ENCODE results near the gene PRPF4.
A peak's percentile ranks its signal among the peaks of the same experiment; 100 is the strongest.
"Not testable (repeated sequence)": the region's sequence is repeated elsewhere in the genome, so short reads cannot be mapped to it uniquely, and the experiment has no call there.

PRPF4 gene

DNA sequence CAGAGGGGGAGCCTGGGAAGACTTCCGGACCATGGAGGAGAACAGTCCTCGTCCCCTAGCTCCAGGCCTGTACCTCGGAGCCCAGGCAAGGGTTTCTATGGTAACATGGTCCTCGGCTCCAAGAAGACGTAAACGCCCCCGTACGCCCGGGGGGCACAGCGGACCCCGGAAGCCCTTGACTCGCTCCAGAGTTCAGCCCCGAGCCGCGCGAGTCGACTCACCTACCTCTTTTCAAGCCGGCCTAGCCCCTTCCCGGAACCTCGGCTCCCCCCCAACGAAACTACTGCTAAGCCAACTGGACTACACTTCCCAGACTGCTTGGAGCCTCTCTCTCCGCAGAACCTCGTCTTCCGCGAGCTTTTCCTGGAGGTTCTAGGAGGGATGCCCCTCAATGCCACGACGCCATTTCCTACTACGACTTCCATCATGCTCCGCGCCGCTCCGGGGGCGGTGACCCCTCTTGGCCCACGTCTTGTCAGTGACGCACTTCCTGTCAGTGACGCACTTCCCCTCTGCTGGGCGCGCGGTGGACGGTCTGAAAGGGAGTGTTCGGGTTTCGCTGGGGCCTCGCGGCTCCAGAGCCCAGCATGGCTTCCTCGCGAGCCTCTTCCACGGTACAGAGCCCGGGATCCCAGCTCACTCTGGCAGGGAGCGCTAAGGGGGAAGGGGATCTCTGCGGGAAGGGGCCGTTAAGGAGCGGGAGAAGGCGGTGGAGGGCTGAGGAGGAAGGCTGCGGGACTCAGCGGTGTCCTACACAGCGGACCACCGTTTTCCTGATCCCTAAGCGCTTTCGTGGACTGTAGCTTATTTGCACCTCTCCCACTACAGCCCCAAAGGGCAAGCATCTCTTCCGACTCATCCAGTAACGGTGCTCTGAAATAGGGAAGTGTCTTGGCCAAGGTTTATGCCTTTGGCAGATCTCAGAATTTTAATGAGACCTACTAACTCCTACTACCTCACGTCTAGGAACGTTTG, at the start of gene PRPF4, which contains the start of gene CDC26:
PRPF4 (plus strand) TSS at position 502 of the 975 bp plus-strand sequence; CDS start at position 588, 86 bp downstream.
CDC26 (minus strand) TSS at position 416 of the 975 bp plus-strand sequence. CDS start 3,065 bp downstream, outside the sequence.
- peak; percentile 99 for DNase-seq

DNA sequence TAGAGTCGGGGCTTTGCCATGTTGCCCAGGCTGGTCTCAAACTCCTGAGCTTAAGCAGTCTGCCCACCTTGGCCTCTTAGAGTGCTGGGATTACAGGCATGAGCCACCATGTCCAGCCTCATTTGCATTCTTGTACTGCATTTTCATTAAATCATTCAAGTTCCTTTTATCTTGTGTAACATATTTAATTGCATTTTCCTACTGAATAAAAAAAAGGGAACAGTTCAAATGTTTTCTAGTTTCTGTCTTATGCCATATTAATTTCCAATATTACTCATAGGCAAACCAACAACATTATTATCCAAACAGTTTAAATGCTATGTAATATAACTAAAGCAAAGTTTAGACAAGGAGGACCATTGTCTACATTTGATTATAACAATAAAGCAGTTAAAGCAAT, 48.0 kb upstream of the PRPF4 start:
- no peak for DNase-seq

DNA sequence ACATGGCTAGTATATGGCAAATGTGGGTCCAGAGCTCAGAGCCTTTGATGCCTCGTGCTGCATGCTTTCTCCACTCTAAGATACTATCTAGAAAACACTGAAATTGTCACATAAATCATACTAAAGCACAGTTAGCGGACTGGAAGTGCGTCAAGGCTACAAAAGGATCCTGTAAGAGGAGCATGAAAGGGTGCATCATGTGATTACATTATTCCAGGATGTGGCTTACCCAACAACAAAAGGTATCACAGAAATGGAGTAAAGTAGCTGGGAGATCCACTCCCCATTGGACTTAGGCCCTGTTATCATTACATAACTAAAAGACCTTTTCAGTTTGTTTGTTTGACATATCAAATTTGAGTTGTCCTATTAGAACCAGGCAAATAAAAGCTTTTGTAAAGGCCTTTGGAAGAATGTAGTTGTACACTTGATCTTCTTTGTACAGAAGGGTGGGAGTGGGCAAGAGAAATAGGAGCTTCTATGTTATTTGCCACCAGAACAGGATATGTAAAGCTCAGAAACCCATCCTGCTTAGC, 47.3 kb upstream of the PRPF4 start:
- no peak for DNase-seq

DNA sequence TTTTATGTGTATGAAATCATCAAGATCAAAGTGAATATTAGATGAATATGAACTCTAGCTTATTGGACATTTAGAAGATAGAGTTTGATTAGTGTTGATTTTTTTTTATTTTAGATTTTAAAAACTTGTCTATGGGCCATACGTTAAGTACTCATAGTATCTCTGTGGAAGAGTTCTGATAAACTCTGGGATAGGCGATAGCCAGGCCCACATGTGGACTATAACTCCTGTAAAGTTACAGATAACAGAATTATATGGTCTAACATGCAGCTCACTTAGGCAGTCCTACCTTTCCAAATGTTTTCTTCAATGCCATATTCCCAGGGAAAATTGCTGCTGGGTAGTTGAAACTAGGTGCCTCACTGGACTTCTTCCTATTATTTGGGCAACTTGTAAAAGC, 43.8 kb upstream of the PRPF4 start:
- peak; percentile 64 for DNase-seq

DNA sequence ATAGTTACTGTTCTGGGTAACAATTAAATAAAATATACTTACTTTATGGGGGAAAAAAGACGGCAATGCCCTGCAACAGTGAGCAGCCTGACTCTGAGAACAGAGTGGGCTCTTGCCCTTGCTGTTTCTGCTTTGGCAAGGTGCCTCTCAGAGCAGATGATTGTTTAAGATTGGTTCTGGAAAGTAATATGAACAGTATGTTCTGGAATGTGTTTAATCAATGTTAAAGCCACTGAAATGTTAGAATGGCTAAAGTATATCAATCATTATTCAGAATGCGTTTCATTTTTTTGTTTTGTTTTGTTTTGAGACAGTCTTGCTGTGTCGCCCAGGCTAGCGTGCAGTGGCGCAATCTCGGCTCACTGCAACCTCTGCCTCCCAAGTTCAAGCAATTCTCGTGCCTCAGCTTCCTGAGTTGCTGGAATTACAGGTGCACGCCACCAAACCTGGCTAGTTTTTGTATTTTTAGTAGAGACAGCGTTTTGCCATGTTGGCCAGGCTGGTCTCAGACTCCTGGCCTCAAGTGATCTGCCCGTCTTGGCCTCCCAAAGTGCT, 39.7 kb upstream of the PRPF4 start:
- DNase-seq, result not testable (repeated sequence)

DNA sequence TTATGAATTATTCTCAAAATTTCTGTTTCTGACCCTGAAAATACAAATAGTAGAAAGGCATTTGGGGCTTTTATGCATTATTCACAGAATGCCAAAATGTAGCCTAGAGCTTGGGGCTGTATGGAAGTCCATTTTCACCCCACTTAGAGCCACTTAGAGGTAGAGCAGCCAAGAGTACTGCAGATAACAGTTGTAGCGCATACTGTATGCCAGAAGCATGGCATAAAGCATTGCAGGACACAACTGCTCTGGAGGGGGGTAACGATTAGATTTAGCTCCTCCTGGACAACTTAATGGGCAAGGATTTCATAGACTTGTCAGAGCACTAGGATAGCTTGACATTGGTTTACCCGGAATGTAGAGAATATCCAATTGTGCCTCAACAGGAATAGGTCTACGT, 38.4 kb upstream of the PRPF4 start:
- no peak for DNase-seq

DNA sequence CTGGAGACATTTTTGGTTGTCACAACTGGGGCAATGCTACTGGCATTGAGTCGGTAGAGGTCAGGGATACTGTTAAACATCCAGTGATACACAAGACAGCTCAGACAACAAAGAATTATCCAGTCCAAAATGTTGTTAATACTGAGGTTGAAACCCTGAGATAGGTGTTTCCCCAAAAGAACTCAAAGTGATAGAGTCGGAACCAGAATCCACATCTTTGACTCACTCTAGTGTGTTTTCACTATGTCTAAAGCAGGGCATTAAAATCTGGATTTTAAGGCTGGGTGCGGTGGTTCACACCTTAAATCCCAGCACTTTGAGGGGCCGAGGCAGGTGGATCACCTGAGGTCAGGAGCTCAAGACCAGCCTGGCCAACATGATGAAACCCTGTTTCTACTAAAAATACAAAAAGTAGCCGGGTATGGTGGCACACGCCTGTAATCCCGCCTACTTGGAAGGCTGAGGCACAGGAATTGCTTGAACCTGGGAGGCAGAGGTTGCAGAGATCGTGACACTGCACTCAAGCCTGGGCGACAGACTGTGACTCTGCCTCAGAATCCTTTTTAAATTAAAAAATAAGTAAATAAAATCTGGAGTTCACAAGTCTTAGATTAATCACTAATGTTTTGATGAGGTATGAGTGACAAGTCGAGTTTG, 37.1 kb upstream of the PRPF4 start:
- DNase-seq, result no peak

DNA sequence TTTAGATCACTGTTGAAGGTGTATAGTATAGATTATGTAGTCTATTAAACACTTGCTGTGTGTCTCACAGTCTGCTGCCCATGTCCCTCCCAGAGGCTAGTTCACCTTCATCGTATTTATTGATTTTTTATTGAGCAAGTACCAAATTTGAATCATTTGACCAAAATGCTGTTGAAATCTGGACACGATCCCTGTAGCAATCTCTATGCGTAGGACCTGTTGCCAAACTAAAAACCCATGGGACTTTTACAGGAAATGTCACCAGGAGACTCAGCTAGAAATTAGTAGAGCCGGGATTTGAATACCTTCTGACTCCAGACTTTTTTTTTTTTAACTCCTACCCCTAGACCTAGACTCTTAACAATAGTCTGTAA, 36.6 kb upstream of the PRPF4 start:
- DNase-seq, result no peak

DNA sequence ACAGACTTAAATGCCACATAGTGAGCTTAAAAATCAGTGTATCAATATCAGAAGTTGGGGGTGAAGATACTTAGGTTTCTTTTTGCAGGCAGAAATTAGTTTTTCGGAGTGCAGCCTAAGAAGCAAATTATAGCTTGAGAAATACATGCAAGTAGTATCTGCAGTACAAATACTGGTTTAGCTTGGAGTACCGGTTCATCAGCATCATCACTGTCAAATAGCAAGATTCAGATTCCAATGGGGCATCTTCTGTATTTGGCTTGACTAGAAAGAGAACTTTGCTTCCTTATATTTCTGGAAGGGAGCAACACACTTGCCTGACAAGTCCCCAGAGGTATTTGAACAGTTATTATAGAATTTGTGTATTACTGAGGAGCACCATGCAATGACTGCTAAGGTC, 34.3 kb upstream of the PRPF4 start:
- no peak for DNase-seq

DNA sequence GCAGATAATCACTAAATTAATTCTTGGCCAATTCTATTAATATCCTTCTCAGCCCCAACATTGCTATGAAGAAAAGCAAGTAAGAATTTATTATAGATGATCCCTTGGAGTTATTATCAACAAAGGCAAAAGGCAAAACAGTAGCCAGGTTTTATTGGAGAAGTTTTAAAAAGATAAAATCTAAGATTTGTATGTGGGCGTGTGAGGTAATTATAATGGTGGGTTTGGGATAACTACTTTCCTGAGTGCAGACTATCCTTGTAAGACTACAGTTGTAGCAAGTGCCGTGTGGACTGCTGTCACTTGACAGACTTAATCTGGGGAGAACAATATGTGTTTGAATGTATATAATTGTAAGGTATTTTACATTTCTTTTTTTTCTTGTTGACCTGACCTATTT, 30.9 kb upstream of the PRPF4 start:
- no peak for DNase-seq

DNA sequence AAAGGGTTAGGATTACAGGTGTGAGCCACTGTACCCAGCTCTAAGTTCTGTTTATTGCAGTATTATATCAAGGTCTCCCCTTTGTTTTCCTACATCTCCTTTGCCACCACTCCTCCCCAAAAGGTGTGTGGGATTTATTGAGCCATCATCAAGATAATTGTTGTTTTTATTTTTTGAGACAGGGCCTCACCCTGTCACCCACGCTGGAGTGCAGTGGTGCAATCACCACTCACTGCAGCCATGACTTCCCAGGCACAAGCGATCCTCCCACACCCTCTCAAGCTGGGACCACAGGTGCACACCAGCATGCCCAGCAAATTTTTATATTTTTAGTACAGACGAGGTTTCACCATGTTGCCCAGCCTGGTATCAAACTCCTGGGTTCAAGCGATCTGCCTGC, 29.6 kb upstream of the PRPF4 start:
- DNase-seq, result no peak

DNA sequence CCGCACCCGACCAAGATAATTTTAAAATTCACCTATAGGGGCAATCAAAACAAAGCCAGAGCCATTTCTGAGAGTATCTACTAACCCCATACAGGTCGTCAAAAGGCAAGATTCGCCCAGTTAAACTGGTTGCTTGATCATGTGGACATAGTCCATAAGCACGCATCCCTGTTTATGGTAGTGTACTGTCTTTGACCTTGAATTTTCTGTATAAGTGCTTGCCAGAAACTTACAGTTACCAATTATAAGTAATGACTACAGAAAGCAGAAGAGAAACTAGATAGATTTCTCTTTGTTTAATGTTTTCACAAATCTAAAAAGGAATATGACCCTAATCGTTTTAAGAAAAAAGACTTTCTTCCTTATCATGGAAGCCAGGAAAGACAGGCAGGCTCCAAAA, 28.5 kb upstream of the PRPF4 start:
- DNase-seq, result no peak

DNA sequence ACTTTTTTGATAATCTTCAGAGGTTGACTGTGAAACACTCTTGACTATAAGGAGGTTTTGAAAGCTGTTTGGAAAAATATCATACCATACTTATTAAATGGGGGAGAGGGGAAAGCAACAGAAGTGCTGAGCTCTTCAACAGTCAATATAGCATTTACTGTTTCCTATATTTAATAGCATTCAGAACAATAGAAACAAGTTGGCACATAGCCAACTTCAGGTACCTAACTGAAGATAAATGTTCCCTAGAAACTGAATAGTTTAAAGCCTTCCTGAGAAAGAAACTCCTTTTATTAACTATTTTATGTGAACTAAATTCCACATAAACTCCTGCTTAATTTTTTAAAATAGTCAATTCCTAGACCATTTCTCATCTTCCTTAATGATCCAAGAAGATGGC, 27.8 kb upstream of the PRPF4 start:
- DNase-seq, result no peak

DNA sequence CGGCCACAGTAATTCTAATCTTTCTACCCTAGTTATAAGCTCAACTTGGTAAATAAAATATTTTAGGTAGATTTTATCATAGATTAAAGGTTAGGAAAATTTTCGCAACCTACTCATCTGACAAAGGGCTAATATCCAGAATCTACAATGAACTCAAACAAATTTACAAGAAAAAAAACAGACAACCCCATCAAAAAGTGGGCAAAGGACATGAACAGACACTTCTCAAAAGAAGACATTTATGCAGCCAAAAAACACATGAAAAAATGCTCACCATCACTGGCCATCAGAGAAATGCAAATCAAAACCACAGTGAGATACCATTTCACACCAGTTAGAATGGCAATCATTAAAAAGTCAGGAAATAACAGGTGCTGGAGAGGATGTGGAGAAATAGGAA, 25.8 kb upstream of the PRPF4 start:
- not testable (repeated sequence) for DNase-seq

DNA sequence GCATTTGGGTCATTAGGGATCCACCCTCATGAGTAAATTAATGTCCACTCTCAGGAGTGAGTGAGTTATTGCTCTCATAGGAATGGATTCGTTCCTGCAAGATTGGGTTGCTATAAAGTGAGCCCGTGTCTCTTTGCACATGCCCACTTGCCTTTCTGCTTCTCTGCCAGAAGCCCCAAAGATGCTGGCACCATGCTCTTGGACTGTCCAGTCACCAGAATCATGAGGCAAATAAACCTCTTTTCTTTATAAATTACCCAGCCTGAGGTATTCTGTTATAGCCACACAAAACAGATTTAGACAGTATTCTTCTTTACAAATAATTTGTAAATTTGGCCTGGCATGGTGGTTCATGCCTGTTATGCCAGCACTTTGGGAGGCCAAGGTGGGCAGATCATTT, 24.7 kb upstream of the PRPF4 start:
- no peak for DNase-seq

DNA sequence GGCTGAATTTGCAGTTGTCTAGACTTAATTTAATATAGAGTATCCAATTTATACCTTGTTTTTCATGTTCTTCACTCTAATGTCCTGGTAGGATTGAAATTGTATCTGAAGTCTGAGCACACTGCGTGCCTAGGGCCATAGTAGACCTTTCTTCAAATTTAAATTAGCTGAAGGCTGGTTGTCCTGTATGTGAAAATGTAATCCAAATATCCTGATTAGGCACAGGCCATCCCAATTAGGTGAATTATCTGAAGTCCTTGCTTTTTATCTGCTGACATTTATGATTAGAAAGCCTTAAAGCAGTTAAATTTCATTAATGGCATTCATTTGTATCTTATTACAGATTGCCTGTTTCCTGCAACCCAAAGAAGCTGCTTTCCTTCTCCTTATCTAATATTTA, 20.5 kb upstream of the PRPF4 start:
- DNase-seq, result no peak

DNA sequence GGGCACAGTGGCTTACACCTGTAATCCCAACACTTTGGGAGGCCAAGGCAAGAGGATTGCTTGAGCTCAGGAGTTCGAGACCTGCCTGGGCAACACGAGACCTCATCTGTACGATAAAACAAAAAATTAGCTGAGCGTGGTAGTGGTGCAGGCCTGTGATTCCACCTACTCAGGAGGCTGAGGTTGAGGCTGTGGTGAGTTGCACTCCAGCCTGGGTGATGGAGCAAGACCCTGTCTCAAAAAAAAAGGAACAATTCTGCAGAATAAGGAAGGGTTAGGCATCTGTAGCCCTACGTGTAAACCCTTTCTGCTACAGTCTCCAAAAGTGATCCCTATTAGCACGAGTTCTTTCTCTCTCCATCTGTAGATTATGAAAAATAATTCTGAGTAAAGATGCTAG, 20.0 kb upstream of the PRPF4 start:
- DNase-seq, result peak; percentile 29

DNA sequence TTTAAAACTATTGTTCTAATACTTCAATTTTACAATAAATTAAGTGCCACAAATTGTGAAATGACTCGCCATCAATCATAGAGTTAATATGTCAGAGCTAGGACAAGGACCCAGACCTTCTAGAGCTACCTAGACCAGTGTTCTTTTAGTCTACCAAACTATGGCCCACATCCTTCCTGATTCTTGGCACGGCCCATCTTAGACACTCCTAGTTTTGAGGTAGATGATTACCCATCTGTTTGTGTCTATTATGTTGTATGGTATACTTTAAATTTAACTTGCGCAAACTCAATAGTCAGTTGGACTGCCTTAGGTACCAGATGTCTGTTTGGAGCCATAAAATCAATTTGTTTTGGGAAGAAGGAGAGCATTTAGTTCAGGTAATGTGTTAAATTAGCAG, 17.6 kb upstream of the PRPF4 start:
- no peak for DNase-seq

DNA sequence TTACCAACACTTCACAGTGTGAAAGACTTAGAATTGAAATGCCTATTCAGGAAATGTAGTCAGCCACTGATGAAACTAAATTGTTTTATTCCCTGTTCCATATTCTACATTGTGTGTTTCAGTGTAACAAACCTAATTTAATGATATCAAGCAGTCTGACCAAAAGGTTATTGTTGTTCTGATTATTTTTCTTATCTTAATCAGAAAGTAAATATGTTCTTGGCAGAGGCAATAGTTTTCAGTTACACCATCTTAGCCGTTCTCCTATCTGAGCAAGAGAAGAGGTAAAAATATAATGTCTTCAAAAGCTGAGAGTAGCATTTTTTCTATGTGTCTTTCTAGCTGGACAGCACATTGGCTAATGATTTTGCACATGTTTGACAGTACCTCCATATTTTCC, 17.2 kb upstream of the PRPF4 start:
- DNase-seq, result no peak

DNA sequence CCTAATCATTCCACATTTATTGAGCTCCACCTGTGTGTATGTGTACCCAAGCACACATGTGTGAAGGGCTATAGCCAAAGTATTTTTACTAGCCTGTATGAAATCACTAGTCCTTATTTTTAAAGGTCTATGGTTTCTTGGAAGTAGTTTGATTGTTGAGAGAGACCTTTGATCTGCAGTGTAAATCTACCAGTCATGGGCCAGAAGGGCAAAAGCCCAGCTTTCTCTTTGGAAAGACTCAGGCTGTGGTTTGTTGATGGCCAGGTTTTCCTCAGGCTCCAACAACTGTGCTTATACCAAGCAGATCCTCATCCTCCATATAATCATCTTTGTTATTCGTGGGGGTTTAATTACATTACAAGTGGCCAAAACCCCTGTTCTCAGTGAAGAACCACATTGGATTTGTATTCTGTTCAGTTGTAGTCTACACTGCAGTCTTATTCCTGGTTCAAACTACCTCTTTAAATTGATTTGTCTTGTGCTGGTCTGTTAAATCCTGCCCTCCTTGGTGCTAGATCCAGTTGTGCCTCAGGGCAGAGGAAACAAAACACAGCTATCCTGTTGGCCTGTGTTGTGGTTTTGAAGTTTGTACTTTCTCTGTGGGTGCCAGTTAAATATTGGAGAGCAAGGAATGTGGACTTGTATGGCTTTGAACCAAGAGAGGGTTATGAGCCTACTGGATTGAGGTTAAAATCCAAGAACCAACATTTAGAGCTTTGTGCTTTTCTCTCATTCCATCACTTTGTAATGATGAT, 13.4 kb upstream of the PRPF4 start:
- DNase-seq, result no peak

DNA sequence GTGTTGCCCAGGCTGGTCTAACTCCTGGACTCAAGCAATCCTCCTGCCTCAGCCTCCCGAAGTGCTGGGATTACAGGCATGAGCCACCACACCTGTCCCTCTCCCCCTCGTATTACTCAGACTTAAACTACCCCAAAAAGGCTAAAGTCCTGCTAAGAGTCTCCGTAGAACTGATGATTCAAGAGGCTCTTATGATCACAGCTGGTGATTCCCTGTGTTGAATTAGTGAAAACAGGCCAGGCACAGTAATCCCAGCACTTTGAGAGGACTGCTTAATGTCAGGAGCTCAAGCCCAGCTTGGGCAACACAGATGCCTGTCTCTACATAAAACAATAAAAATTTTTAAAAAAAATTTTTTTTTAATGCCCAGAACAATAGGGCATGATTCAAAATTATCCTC, 9.3 kb upstream of the PRPF4 start:
- DNase-seq, result no peak

DNA sequence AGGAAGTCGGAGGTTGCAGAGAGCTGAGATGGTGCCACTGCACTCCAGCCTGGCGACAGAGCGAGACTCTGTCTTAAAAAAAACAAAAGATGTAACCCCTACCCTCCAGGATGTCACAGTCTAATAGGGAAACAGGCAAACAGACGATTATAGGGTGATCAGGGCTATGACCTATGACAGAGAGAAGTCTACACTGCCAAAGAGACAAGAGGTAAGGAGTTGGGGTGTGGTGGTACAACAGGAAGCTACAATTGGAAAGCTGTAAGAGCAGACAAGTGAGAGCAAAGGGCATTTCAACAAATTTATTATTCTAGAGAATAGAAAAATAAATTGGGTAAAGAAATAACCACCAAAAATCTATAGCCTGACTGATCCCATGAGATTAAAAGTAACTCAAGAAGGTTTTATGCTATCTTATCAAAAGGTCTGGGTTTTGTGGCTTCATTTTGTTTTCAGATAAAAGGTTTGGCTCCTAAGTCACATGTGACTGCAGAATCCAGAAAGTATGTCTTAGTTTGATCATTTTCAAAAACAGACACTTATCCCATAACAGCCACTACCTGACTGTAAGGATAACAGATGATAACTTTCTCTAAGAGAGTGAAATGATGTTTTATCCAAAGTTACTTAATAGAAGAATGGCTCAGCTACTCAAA, 7.4 kb upstream of the PRPF4 start:
- peak; percentile 83 for DNase-seq
